Measurements from ENCODE around the gene HSPA9. TPM values are rescaled to one million over a fixed set of nuclear protein-coding genes. Genes with fewer than 3 reads are reported as not detected.

Gene HSPA9
- total and polyA plus RNA-seq, 7 donors, result 289 to 718 (median 483) TPM

- H3K27me3 ChIP-seq (ENCODE audit: insufficient read depth in 3 of 3, low read length in 2 of 3), result no peaks in the 10 kb centered on the region
- ATAC-seq (peak in 1 of 4 donors; percentile 21), DNase-seq (no peak)
- H3K4me1 ChIP-seq, result peaks cover 27% of the 10 kb centered on the region
- H3K4me3 ChIP-seq, result no peak overlapping the region
- no peaks in the 10 kb centered on the region for H3K9me3 ChIP-seq
- intact Hi-C loops (cut with DNase I), result no loop called here
- TF ChIP-seq CTCF (IDR thresholded peaks at IDR 0.05), result no peak
- H3K36me3 ChIP-seq (ENCODE audit: insufficient read depth in 1 of 2, low read depth in 1 of 2), result peaks cover 38 to 100% of the 10 kb centered on the region in 2 donors
- WGBS, 3 donors, result 87 to 89% (median 87%) methylated on average over 16 of the region's 16 CpGs
- no peak overlapping the region for H3K27ac ChIP-seq
Observed at GRCh38 chr5:138568061-138568824, 7.0 kb downstream of the HSPA9 start.

- Histone ChIP-seq H3K27ac (no peak overlapping the region), H3K4me1 (peaks cover 17% of the 10 kb centered on the region), H3K9me3 (no peaks in the 10 kb centered on the region), H3K36me3 (ENCODE audit: insufficient read depth in 1 of 2, low read depth in 1 of 2) (peaks cover 31 to 96% of the 10 kb centered on the region in 2 donors), H3K27me3 (ENCODE audit: insufficient read depth in 3 of 3, low read length in 2 of 3) (no peaks in the 10 kb centered on the region), H3K4me3 (no peak overlapping the region)
- ATAC-seq, result no peak
- TF ChIP-seq CTCF (IDR thresholded peaks at IDR 0.05), result no peak
- intact Hi-C loops (cut with DNase I), result no loop called here
- DNase-seq, result no peak
- 85 to 91% (median 90%) methylated on average over 3 of the region's 3 CpGs for WGBS, 3 donors
Observed at GRCh38 chr5:138566792-138567191, 8.4 kb downstream of the HSPA9 start.

- TF ChIP-seq CTCF (IDR thresholded peaks at IDR 0.05), result no peak
- Histone ChIP-seq H3K9me3 (no peaks in the 10 kb centered on the region), H3K27ac (no peak overlapping the region), H3K4me3 (no peak overlapping the region), H3K36me3 (ENCODE audit: insufficient read depth in 1 of 2, low read depth in 1 of 2) (peaks cover 27 to 96% of the 10 kb centered on the region in 2 donors), H3K27me3 (ENCODE audit: insufficient read depth in 3 of 3, low read length in 2 of 3) (no peaks in the 10 kb centered on the region), H3K4me1 (peaks cover 12% of the 10 kb centered on the region)
- intact Hi-C loops (cut with DNase I), result no loop called here
- no peak for ATAC-seq
- DNase-seq, result no peak
- 85 to 92% (median 86%) methylated on average over 7 of the region's 7 CpGs for WGBS, 3 donors
Observed at GRCh38 chr5:138565100-138565821, 9.9 kb downstream of the HSPA9 start.

GRCh38 chr5:138564242-138564641 lies 11.0 kb downstream of the HSPA9 start:
- WGBS, 3 donors, result 76 to 86% (median 79%) methylated on average over 9 of the region's 9 CpGs
- H3K27ac ChIP-seq, result no peak overlapping the region
- ATAC-seq (peak in 3 of 4 donors; percentile 13 to 18 (median 14)), DNase-seq (no peak)
- intact Hi-C loops (cut with DNase I), result loop anchor here in 1 of 2 donors (5.0 kb wide), 1 partner anchor 382 kb away; no protein-coding TSS in a partner anchor
- no peaks in the 10 kb centered on the region for H3K27me3 ChIP-seq (ENCODE audit: insufficient read depth in 3 of 3, low read length in 2 of 3)
- H3K9me3 ChIP-seq, result no peaks in the 10 kb centered on the region
- peaks cover 6% of the 10 kb centered on the region for H3K4me1 ChIP-seq
- H3K4me3 ChIP-seq, result no peak overlapping the region
- no peak for TF ChIP-seq CTCF (IDR thresholded peaks at IDR 0.05)
- H3K36me3 ChIP-seq (ENCODE audit: insufficient read depth in 1 of 2, low read depth in 1 of 2), result peaks cover 30 to 96% of the 10 kb centered on the region in 2 donors
